ENCODE results near the gene TBX15. TPM values are rescaled to one million over a fixed set of nuclear protein-coding genes. Genes with fewer than 3 reads are reported as not detected.

Gene TBX15
- total RNA-seq, 1 donor from 2014 or later = 2.9 TPM

- Histone ChIP-seq H3K9ac (no peak overlapping the region), H3K4me1 (peaks cover 8% of the 10 kb centered on the region), H4K20me1 (ENCODE audit: low read depth) (no peaks in the 10 kb centered on the region), H2AFZ (replicated peaks) (no peak overlapping the region), H3K27me3 (no peaks in the 10 kb centered on the region), H3K79me2 (ENCODE audit: low read depth) (no peaks in the 10 kb centered on the region), H3F3A (ENCODE audit: low read depth) (no peaks in the 10 kb centered on the region), H3K4me3 (no peak overlapping the region), H3K9me3 (ENCODE audit: low read depth) (no peaks in the 10 kb centered on the region), H3K36me3 (no peaks in the 10 kb centered on the region), H3K4me2 (no peak overlapping the region), H3K27ac (no peak overlapping the region)
- Mint-ChIP-seq H3K36me3 (no peaks in the 10 kb centered on the region), H3K27me3 (ENCODE audit: insufficient read depth, low read depth) (peaks cover 9% of the 10 kb centered on the region), H3K4me1 (no peaks in the 10 kb centered on the region), H3K9me3 (no peaks in the 10 kb centered on the region), H3K4me3 (no peak overlapping the region), H3K27ac (no peak overlapping the region)
- no peak for TF ChIP-seq CTCF (IDR thresholded peaks at IDR 0.05)
- no peak for TF ChIP-seq EZH2phosphoT487 (IDR thresholded peaks at IDR 0.05)
- TF ChIP-seq EZH2 (IDR thresholded peaks at IDR 0.05) = no peak
- no peak for DNase-seq (ENCODE audit: low spot score)
Measured at GRCh38 chr1:118954301-118954905, 33.7 kb downstream of the TBX15 start.

- no peaks in the 10 kb centered on the region for H3F3A ChIP-seq (ENCODE audit: low read depth)
- no peak overlapping the region for H3K27ac ChIP-seq
- H3K4me1 ChIP-seq = peaks cover 8% of the 10 kb centered on the region
- no peaks in the 10 kb centered on the region for H3K27me3 ChIP-seq
- Mint-ChIP-seq H3K4me1 (no peaks in the 10 kb centered on the region), H3K36me3 (no peaks in the 10 kb centered on the region), H3K9me3 (no peaks in the 10 kb centered on the region), H3K4me3 (no peak overlapping the region), H3K27ac (no peak overlapping the region), H3K27me3 (ENCODE audit: insufficient read depth, low read depth) (peaks cover 11% of the 10 kb centered on the region)
- no peak overlapping the region for H3K4me3 ChIP-seq
- H3K9ac ChIP-seq = no peak overlapping the region
- no peak overlapping the region for H2AFZ ChIP-seq (replicated peaks)
- H3K4me2 ChIP-seq = no peak overlapping the region
- DNase-seq (ENCODE audit: low spot score) = no peak
- TF ChIP-seq EZH2 (IDR thresholded peaks at IDR 0.05) (no peak), CTCF (IDR thresholded peaks at IDR 0.05) (no peak), EZH2phosphoT487 (IDR thresholded peaks at IDR 0.05) (no peak)
- H3K9me3 ChIP-seq (ENCODE audit: low read depth) = no peaks in the 10 kb centered on the region
- H4K20me1 ChIP-seq (ENCODE audit: low read depth) = no peaks in the 10 kb centered on the region
- H3K36me3 ChIP-seq = no peaks in the 10 kb centered on the region
- H3K79me2 ChIP-seq (ENCODE audit: low read depth) = no peaks in the 10 kb centered on the region
Measured at GRCh38 chr1:118951270-118951936, 36.7 kb downstream of the TBX15 start.

- Mint-ChIP-seq H3K4me3 (no peak overlapping the region), H3K9me3 (no peaks in the 10 kb centered on the region), H3K4me1 (peaks cover 4% of the 10 kb centered on the region), H3K27me3 (ENCODE audit: insufficient read depth, low read depth) (peaks cover 6% of the 10 kb centered on the region), H3K36me3 (no peaks in the 10 kb centered on the region), H3K27ac (no peak overlapping the region)
- no peaks in the 10 kb centered on the region for H3F3A ChIP-seq (ENCODE audit: low read depth)
- peaks cover 8% of the 10 kb centered on the region for H3K4me1 ChIP-seq
- no peak overlapping the region for H2AFZ ChIP-seq (replicated peaks)
- H3K27me3 ChIP-seq = no peaks in the 10 kb centered on the region
- TF ChIP-seq CTCF (IDR thresholded peaks at IDR 0.05) = no peak
- TF ChIP-seq EZH2phosphoT487 (IDR thresholded peaks at IDR 0.05) = no peak
- TF ChIP-seq EZH2 (IDR thresholded peaks at IDR 0.05) = no peak
- H3K9me3 ChIP-seq (ENCODE audit: low read depth) = no peaks in the 10 kb centered on the region
- H4K20me1 ChIP-seq (ENCODE audit: low read depth) = no peaks in the 10 kb centered on the region
- no peak overlapping the region for H3K4me2 ChIP-seq
- no peaks in the 10 kb centered on the region for H3K79me2 ChIP-seq (ENCODE audit: low read depth)
- H3K4me3 ChIP-seq = no peak overlapping the region
- no peak for DNase-seq (ENCODE audit: low spot score)
- no peak overlapping the region for H3K27ac ChIP-seq
- H3K36me3 ChIP-seq = no peaks in the 10 kb centered on the region
- no peak overlapping the region for H3K9ac ChIP-seq
Measured at GRCh38 chr1:118949315-118949714, 38.8 kb downstream of the TBX15 start.
